Esophagus squamous epithelium (tissue), 4 donors: ENCODE measurements around the gene TOMM40.

Experiments used
- POLR2A ChIP-seq, 4 donors: fragments of 450-650 bp; IDR thresholded peaks; one replicate each; pipeline ENCODE4 v1.6.1; 2017; ENCODE audit warnings: antibody characterized with exemption in 4 of 4, mild to moderate bottlenecking in 4 of 4, moderate library complexity in 3 of 4
- TF ChIP-seq, protein P1 (sequence below), 6 experiments: fragments of 450-650 bp in 4 of 6; fragments of 200-600 bp in 2 of 6; sonication (generic) in 2 of 6; IDR thresholded peaks; one replicate each; pipeline ENCODE4 v1.5.1; 2016 to 2019; ENCODE audit warnings: antibody characterized with exemption in 6 of 6, mild to moderate bottlenecking in 4 of 6, moderate library complexity in 4 of 6

- TF ChIP-seq, protein P1, sequence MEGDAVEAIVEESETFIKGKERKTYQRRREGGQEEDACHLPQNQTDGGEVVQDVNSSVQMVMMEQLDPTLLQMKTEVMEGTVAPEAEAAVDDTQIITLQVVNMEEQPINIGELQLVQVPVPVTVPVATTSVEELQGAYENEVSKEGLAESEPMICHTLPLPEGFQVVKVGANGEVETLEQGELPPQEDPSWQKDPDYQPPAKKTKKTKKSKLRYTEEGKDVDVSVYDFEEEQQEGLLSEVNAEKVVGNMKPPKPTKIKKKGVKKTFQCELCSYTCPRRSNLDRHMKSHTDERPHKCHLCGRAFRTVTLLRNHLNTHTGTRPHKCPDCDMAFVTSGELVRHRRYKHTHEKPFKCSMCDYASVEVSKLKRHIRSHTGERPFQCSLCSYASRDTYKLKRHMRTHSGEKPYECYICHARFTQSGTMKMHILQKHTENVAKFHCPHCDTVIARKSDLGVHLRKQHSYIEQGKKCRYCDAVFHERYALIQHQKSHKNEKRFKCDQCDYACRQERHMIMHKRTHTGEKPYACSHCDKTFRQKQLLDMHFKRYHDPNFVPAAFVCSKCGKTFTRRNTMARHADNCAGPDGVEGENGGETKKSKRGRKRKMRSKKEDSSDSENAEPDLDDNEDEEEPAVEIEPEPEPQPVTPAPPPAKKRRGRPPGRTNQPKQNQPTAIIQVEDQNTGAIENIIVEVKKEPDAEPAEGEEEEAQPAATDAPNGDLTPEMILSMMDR (IDR thresholded peaks at IDR 0.05): no peak
- TF ChIP-seq POLR2A (IDR thresholded peaks at IDR 0.05): no peak
These were observed 4.9 kb upstream of the TOMM40 start for GRCh38 chr19:44886141-44886540.
